ENCODE measurements around the gene KCNJ12. TPM values are rescaled to one million over a fixed set of nuclear protein-coding genes. Genes with fewer than 3 reads are reported as not detected.
A peak's percentile ranks its signal among the peaks of the same experiment; 100 is the strongest.
"Not testable (repeated sequence)": the region's sequence is repeated elsewhere in the genome, so short reads cannot be mapped to it uniquely, and the experiment has no call there.

Gene KCNJ12
- total and polyA plus RNA-seq, 4 donors: 2.6 to 7.0 (median 3.4) TPM

GRCh38 chr17:21396237-21396636 lies 20.1 kb downstream of the KCNJ12 start:
- DNase-seq (ENCODE audit: low read depth in 4 of 6, low spot score in 6 of 6): no peak
- no peak overlapping the region for H3K27ac ChIP-seq (ENCODE audit: low read depth, low read length)
- no peaks in the 10 kb centered on the region for H3K36me3 ChIP-seq (ENCODE audit: control insufficient read depth, insufficient read depth, low read length)
- no peak overlapping the region for H3K4me3 ChIP-seq (ENCODE audit: low read depth, low read length)
- WGBS (ENCODE audit: insufficient coverage): 85% methylated on average over 14 of the region's 14 CpGs
- peaks cover 27% of the 10 kb centered on the region for H3K4me1 ChIP-seq (ENCODE audit: control insufficient read depth, insufficient read depth, low read length)
- H3K27me3 ChIP-seq (ENCODE audit: control insufficient read depth, insufficient read depth, low read length): no peaks in the 10 kb centered on the region
- no peaks in the 10 kb centered on the region for H3K9me3 ChIP-seq (ENCODE audit: control insufficient read depth, insufficient read depth, low read length)

GRCh38 chr17:21397341-21398190 lies 21.4 kb downstream of the KCNJ12 start:
- H3K4me1 ChIP-seq (ENCODE audit: control insufficient read depth, insufficient read depth, low read length): peaks cover 27% of the 10 kb centered on the region
- H3K36me3 ChIP-seq (ENCODE audit: control insufficient read depth, insufficient read depth, low read length): no peaks in the 10 kb centered on the region
- no peaks in the 10 kb centered on the region for H3K27me3 ChIP-seq (ENCODE audit: control insufficient read depth, insufficient read depth, low read length)
- H3K27ac ChIP-seq (ENCODE audit: low read depth, low read length): no peak overlapping the region
- DNase-seq (ENCODE audit: low read depth in 4 of 6, low spot score in 6 of 6): peak in 2 of 6 donors; percentile 44 to 54
- H3K4me3 ChIP-seq (ENCODE audit: low read depth, low read length): no peak overlapping the region
- no peaks in the 10 kb centered on the region for H3K9me3 ChIP-seq (ENCODE audit: control insufficient read depth, insufficient read depth, low read length)
- 39% methylated on average over 27 of the region's 28 CpGs for WGBS (ENCODE audit: insufficient coverage)

GRCh38 chr17:21399474-21400186 lies 23.5 kb downstream of the KCNJ12 start:
- Histone ChIP-seq H3K4me3 (ENCODE audit: low read depth, low read length) (no peak overlapping the region), H3K36me3 (ENCODE audit: control insufficient read depth, insufficient read depth, low read length) (no peaks in the 10 kb centered on the region), H3K27ac (ENCODE audit: low read depth, low read length) (no peak overlapping the region), H3K27me3 (ENCODE audit: control insufficient read depth, insufficient read depth, low read length) (no peaks in the 10 kb centered on the region), H3K9me3 (ENCODE audit: control insufficient read depth, insufficient read depth, low read length) (no peaks in the 10 kb centered on the region), H3K4me1 (ENCODE audit: control insufficient read depth, insufficient read depth, low read length) (peaks cover 27% of the 10 kb centered on the region)
- no peak for DNase-seq (ENCODE audit: low read depth in 4 of 6, low spot score in 6 of 6)
- whole genome bisulfite sequencing (ENCODE audit: insufficient coverage): 82% methylated on average over 11 of the region's 13 CpGs

GRCh38 chr17:21400187-21400569 lies 24.0 kb downstream of the KCNJ12 start:
- not testable (repeated sequence) for H3K9me3 ChIP-seq (ENCODE audit: control insufficient read depth, insufficient read depth, low read length); H3K4me3 ChIP-seq (ENCODE audit: low read depth, low read length); H3K27ac ChIP-seq (ENCODE audit: low read depth, low read length); DNase-seq (ENCODE audit: low read depth in 4 of 6, low spot score in 6 of 6); H3K27me3 ChIP-seq (ENCODE audit: control insufficient read depth, insufficient read depth, low read length); H3K36me3 ChIP-seq (ENCODE audit: control insufficient read depth, insufficient read depth, low read length)
- H3K4me1 ChIP-seq (ENCODE audit: control insufficient read depth, insufficient read depth, low read length): peaks cover 27% of the 10 kb centered on the region
- WGBS (ENCODE audit: insufficient coverage): 52% methylated on average over 4 of the region's 9 CpGs

GRCh38 chr17:21400816-21401593 lies 24.8 kb downstream of the KCNJ12 start:
- Histone ChIP-seq H3K27me3 (ENCODE audit: control insufficient read depth, insufficient read depth, low read length) (no peaks in the 10 kb centered on the region), H3K27ac (ENCODE audit: low read depth, low read length) (no peak overlapping the region), H3K4me3 (ENCODE audit: low read depth, low read length) (no peak overlapping the region), H3K4me1 (ENCODE audit: control insufficient read depth, insufficient read depth, low read length) (peaks cover 27% of the 10 kb centered on the region), H3K9me3 (ENCODE audit: control insufficient read depth, insufficient read depth, low read length) (no peaks in the 10 kb centered on the region), H3K36me3 (ENCODE audit: control insufficient read depth, insufficient read depth, low read length) (no peaks in the 10 kb centered on the region)
- no peak for DNase-seq (ENCODE audit: low read depth in 4 of 6, low spot score in 6 of 6)
- WGBS (ENCODE audit: insufficient coverage): 79% methylated on average over 14 of the region's 15 CpGs

- not testable (repeated sequence) for H3K27ac ChIP-seq (ENCODE audit: low read depth, low read length); H3K36me3 ChIP-seq (ENCODE audit: control insufficient read depth, insufficient read depth, low read length); H3K9me3 ChIP-seq (ENCODE audit: control insufficient read depth, insufficient read depth, low read length); H3K27me3 ChIP-seq (ENCODE audit: control insufficient read depth, insufficient read depth, low read length); H3K4me3 ChIP-seq (ENCODE audit: low read depth, low read length)
- peaks cover 20% of the 10 kb centered on the region for H3K4me1 ChIP-seq (ENCODE audit: control insufficient read depth, insufficient read depth, low read length)
- WGBS (ENCODE audit: insufficient coverage): 49% methylated on average over 8 of the region's 8 CpGs
- DNase-seq (ENCODE audit: low read depth in 4 of 6, low spot score in 6 of 6): peak in 2 of 6 donors; percentile 7 to 62
Measured at GRCh38 chr17:21402166-21402571, 26.0 kb downstream of the KCNJ12 start.

- not testable (repeated sequence) for H3K27me3 ChIP-seq (ENCODE audit: control insufficient read depth, insufficient read depth, low read length); H3K27ac ChIP-seq (ENCODE audit: low read depth, low read length); DNase-seq (ENCODE audit: low read depth in 4 of 6, low spot score in 6 of 6); H3K36me3 ChIP-seq (ENCODE audit: control insufficient read depth, insufficient read depth, low read length); H3K9me3 ChIP-seq (ENCODE audit: control insufficient read depth, insufficient read depth, low read length); H3K4me3 ChIP-seq (ENCODE audit: low read depth, low read length)
- peaks cover 12% of the 10 kb centered on the region for H3K4me1 ChIP-seq (ENCODE audit: control insufficient read depth, insufficient read depth, low read length)
- 80% methylated on average over 1 of the region's 3 CpGs for WGBS (ENCODE audit: insufficient coverage)
Measured at GRCh38 chr17:21402926-21403325, 26.8 kb downstream of the KCNJ12 start.

- H3K4me3 ChIP-seq (ENCODE audit: low read depth, low read length); H3K27me3 ChIP-seq (ENCODE audit: control insufficient read depth, insufficient read depth, low read length); H3K9me3 ChIP-seq (ENCODE audit: control insufficient read depth, insufficient read depth, low read length); H3K4me1 ChIP-seq (ENCODE audit: control insufficient read depth, insufficient read depth, low read length); H3K36me3 ChIP-seq (ENCODE audit: control insufficient read depth, insufficient read depth, low read length); DNase-seq (ENCODE audit: low read depth in 4 of 6, low spot score in 6 of 6); H3K27ac ChIP-seq (ENCODE audit: low read depth, low read length): not testable (repeated sequence)
- 93% methylated on average over 5 of the region's 8 CpGs for WGBS (ENCODE audit: insufficient coverage)
Measured at GRCh38 chr17:21404106-21404505, 27.9 kb downstream of the KCNJ12 start.

- DNase-seq (ENCODE audit: low read depth in 4 of 6, low spot score in 6 of 6); H3K9me3 ChIP-seq (ENCODE audit: control insufficient read depth, insufficient read depth, low read length); H3K4me1 ChIP-seq (ENCODE audit: control insufficient read depth, insufficient read depth, low read length); H3K27ac ChIP-seq (ENCODE audit: low read depth, low read length); H3K36me3 ChIP-seq (ENCODE audit: control insufficient read depth, insufficient read depth, low read length); H3K4me3 ChIP-seq (ENCODE audit: low read depth, low read length); H3K27me3 ChIP-seq (ENCODE audit: control insufficient read depth, insufficient read depth, low read length): not testable (repeated sequence)
- 75% methylated on average over 5 of the region's 6 CpGs for WGBS (ENCODE audit: insufficient coverage)
Measured at GRCh38 chr17:21404539-21404938, 28.4 kb downstream of the KCNJ12 start.
